ENCODE measurements around the gene ECM2.

GRCh38 chr9:92507005-92507404 is 28.8 kb downstream of the ECM2 start:
- TF ChIP-seq CTCF (IDR thresholded peaks at IDR 0.05; ENCODE audit: low read length) (no peak), EZH2 (IDR thresholded peaks at IDR 0.05; ENCODE audit: borderline replicate concordance, low read length) (no peak)
